HG03139 (cell line): Measurements from ENCODE around the gene RBBP4.
"Not testable (repeated sequence)": the region's sequence is repeated elsewhere in the genome, so short reads cannot be mapped to it uniquely, and the experiment has no call there.

Experiments used
- ATAC-seq: cut with Tn5 transposase; IDR thresholded peaks from one replicate; pipeline ENCODE4 v1.9.1; 2021; ENCODE audit not compliant: unreplicated experiment

Gene RBBP4

DNA sequence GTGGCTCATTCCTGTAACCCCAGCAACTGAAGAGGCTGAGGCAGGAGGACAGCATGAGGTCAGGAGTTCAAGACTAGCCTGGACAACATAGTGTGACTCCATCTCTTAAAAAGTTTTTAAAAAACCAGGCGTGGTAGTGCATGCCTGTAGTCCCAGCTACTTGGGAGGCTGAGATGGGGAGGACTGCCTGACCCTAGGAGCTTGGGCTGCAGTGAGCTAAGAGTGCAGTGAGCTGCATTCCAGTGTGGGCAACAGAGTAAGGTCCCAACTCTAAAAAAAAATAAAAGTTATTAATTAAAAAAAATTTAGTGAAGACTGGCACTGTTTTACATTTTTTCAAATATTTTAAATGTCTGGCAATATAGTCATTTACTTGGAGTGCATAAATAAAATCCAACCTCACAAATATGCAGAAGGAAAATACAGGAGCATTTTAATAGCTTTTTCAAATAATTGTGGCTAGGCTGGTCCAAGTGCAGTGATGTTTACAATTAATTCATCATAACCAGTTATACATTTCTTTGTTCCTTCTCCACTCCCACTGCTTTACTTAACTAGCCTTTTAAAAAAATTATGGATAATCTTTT, 11.4 kb upstream of the RBBP4 start:
- no peak for ATAC-seq

- ATAC-seq, result not testable (repeated sequence)
These were observed 8.6 kb upstream of the RBBP4 start for GRCh38 chr1:32642292-32642827.

GRCh38 chr1:32644426-32644825, 6.6 kb upstream of the RBBP4 start:
- ATAC-seq, result no peak

- ATAC-seq, result no peak
These were observed 3.5 kb upstream of the RBBP4 start for GRCh38 chr1:32647308-32648134.

DNA sequence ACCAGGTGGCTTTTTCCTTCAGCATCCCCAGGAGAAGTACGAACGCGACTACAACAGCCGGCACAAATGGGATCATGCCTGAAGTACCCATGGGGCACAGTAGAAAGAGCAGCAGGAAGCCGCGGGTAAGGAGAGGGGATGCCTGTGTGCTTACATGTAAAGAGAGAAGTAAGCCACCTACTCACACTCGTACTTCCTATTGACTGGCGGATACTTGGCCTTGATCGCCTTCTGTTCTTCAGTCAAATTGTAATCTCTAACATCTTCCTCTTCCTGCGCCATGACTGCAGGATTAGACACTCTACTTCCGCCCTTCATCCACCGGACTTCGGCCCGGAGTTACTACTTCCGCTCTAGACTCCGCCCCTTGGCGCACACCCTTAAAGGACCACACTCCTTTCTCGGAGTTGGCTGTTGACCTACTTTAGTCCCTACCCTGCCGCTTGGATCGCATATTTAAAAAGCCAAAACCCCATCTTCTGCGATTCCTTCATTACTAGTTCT, 708 bp upstream of the RBBP4 start, which contains the start of gene ZBTB8OS:
Gene ZBTB8OS (minus strand): TSS at position 303 of the 504 bp plus-strand sequence. CDS start 21 bp downstream, at position 282.
- ATAC-seq, result peak; percentile 48

GRCh38 chr1:32651461-32652073, 559 bp downstream of the RBBP4 start:
- no peak for ATAC-seq

DNA sequence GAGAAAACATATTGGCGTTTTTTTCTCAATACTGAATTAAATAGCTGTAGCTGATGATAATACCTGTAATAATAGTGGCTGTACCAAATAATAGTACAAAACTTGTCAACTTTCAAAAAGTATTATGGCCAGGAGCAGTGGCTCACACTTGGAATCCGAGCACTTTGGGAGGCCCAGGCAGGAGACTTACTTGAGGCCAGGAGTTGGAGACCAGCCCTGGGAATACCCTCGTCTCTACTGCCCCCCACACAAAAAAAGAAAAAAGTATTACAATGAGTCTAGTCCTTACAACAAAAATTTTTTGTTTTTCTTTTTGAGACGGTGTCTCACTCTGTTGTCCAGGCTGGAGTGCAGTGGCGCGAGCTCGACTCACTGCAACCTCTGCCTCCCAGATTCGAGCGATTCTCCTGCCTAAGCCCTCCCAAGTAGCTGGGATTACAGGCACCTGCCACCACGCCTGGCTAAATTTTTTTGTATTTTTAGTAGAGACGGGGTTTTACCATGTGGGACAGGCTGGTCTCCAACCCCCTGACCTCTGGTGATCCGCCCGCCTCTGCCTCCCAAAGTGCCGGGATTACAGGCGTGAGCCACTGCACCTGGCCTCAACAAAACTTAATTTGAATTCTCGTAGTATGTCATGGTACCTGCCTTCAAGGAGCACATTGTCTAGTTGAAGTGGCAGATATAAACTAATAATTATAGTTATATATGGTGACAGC, 1.4 kb downstream of the RBBP4 start:
- no peak for ATAC-seq

GRCh38 chr1:32659581-32659980, 8.6 kb downstream of the RBBP4 start:
- ATAC-seq, result no peak

DNA sequence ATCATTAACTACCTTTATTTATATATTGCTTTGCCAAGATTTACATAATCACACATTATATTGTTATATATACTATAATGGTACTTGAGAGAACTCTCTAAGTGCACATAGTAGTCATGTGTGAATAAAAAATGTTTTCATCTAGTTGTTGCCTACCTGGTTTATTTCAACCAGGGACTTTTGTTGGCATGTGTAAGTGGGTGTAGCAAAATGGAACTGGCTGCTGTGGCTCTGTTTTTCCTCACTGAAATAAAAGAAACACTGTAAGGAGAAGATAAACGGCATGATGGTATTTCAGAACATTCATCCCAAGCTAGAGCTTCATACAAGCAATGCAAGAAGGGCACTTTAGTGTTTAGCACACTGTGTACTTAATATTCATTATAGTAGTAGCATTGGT, 14.9 kb downstream of the RBBP4 start:
- no peak for ATAC-seq

GRCh38 chr1:32666901-32667566, 16.0 kb downstream of the RBBP4 start:
- ATAC-seq, result no peak

GRCh38 chr1:32668716-32669115, 17.7 kb downstream of the RBBP4 start:
- ATAC-seq, result not testable (repeated sequence)

DNA sequence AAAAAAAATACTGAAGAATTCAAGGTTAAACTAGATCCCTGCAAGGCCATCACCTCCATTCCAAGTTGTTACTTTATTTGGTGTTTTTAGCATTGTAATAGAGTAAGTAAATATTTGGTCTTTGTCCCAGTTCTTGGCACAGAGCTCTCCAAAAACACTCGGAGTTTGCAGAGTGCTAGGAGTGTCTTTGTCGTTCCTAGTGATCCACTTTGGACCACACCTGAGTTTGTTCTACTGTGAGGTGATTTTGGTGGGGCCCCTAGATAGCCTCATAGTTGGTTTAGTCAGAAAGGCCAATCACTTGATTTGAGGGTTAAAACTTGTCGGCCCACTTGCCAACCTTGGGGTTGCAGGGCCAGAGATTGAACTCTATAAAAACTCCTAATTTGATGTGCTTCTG, 25.9 kb downstream of the RBBP4 start:
- no peak for ATAC-seq

GRCh38 chr1:32679993-32680392, 29.0 kb downstream of the RBBP4 start:
- ATAC-seq, result not testable (repeated sequence)

DNA sequence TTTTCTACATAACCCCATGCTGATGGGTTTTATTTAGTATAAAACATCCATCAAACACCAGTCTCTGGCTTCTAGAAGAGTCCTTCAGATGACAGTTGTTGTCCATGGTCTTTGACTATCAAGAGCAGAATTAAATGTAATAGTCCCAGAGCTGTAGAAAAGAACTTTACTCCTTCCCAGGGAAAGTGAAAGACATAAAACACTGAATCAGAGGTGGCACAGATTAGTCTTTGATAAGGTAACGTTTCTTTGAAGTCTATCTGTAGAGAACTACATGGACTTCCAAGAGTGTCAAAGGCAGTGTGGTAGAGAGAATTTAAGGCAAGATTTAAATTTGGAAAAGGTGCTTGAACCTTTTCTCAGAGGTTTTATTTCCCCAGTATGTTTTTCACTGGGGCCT, 29.6 kb downstream of the RBBP4 start:
- ATAC-seq, result no peak

DNA sequence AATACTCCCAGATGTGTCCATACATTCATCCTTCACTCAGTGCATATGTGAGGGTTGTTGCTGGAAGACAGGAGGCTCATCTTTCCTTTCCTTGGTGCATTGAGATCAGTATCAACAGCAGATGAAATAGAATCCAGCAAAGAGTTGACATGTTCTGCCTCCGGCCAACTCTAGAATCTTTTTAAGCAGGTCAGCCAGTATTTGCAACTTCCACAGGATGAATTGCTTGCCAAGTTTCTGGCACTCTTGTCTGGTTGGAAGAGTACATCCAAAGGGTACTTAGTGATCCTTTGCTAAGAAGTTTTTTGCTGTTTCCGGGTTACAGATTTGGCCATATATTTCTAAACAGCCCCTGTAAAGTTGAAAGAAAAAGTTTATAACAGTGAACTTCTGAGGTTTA, 30.5 kb downstream of the RBBP4 start:
- no peak for ATAC-seq

DNA sequence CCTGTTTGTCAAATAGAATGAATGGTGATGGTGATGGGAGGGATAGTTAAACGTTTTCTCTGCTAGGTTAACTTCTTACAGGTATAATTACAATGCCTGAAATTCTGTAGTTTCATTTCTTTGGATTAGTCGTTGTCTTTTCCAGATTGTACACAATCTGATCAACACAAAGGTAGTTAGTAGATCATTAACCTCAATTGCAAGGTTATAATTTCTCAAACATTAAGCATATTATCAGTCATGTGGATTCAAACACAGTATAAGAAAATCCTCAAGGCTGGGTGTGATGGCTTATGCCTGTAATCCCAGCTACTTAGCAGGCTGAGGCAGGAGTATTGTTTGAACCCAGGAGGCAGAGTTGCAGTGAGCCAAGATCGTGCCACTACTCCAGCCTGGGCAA, 31.0 kb downstream of the RBBP4 start:
- ATAC-seq, result no peak

DNA sequence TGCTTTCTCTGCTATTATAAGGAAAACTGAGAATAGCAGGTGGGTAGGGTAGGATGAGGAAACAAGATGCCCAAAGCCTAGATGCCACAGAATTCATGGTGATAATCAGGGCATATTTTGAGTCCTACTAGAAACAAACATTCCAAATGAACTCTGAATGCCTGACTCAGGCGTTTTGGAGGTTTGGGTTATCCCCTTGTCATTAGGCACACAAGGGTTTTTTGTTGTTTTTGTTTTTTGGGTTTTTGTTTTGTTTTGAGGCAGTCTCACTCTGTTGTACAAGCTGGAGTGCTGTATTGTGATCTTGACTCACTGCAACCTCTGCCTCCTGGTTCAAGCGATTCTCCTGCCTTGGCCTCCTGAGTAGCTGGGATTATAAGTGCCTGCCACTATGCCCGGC, 32.4 kb downstream of the RBBP4 start:
- ATAC-seq, result no peak

DNA sequence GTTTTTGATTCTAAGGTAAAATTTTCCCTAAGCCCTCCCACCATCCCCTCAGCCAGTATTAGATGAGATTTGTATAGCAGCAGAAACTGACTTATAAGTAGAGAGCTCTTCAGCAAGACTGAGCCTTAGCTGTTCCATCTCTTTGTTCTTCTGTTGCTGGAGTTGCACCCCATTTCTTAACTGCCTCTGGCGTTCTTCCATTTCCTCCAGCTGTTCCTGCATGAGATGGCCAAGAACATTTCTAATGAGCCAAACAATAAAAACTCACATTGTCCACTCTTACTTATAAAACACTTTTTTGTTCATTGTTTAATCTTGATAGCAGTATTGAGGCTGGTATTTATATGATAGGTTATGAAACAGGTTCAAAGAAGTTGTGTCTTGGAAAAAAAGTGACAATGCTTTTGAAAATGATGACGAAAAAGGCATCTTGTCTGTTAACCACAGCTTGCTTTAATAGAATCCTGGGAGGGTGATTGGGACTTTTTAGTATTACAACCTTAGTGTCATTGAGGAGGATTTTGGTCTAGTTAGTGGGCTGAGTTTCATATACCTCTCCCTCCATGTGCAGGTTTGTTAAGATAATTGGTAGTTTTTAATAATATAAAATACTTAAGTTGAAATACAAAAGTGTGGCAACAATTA, 33.3 kb downstream of the RBBP4 start:
- ATAC-seq, result no peak

GRCh38 chr1:32685498-32685897, 34.5 kb downstream of the RBBP4 start:
- ATAC-seq, result no peak

GRCh38 chr1:32686387-32686786, 35.4 kb downstream of the RBBP4 start:
- ATAC-seq, result no peak
